HG03442 (cell line): ENCODE results near the gene SEL1L2.

Source experiments
- ATAC-seq: cut with Tn5 transposase; IDR thresholded peaks from one replicate; pipeline ENCODE4 v1.9.1; 2021; ENCODE audit warnings: mild to moderate bottlenecking, moderate library complexity; ENCODE audit not compliant: unreplicated experiment

SEL1L2 gene

DNA sequence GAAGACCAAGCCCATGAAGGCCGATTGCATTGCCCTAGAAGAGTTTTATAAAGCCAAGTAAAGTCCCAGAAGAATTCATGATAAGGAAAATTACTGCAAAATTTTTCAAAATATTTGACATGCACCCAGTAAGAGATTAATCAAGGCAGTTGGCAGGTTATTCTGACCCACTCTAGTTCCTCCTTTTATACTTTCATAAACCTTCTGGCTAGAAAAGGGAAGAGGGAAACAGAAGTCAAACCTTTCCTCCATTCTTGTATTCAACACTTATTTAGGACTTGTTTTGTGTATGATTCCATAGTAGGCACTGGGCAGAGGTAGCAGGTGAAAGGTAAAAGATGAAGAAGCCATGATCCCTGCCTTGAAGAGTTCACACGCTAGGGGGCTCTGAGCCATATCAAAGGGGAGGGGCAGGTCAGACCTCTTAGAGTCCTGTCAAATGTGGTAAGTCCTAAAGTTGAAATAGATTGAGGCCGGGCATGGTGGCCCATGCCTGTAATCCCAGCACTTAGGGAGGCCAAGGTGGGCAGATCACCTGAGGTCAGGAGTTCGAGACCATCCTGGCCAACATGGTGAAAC is 120.2 kb downstream of the SEL1L2 start:
- no peak for ATAC-seq

DNA sequence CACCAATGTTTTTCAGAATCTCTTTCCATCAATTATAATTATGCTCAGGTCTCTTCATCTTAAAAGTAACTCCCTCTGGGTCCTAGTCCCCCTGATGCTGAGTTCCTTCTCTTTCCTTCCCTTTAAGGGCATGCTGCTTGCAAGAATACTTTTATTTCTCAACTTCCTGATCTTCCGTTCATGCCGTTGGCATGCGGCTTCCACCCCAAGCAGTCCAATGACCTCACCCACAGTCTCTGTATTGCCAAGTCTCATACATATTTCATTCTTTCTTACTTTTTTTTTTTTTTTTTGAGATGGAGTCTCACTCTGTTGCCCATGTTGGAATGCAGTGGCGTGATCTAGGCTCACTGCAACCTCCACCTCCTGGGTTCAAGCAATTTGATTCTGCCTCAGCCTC is 122.1 kb downstream of the SEL1L2 start:
- ATAC-seq, result no peak

DNA sequence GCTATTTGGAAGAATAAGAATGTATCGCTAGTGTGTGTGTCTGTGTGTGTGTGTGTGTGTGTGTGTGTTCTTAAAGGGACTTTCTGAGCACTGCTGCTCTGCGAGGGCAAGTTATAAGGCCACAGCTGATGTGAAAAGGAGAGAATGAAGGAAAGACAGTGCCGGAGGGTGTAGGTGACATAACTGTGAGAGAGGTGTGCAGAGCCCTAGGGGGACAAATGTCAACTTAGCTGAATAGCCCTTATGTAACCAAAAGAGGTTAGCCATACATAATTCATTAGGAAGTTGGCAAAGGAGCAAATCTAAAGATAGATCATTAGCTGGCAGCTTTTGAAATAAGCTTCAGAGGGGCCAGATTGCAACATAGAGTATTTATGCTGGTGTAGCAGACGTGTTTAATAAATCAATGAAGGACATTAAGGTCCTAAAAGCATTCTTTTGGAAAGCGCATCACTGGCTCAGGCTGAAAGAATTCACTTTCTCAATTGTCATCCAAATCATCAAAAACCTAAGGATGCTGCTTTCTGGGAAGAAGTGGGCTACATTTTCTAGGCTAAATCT is 124.5 kb downstream of the SEL1L2 start:
- ATAC-seq, result no peak

DNA sequence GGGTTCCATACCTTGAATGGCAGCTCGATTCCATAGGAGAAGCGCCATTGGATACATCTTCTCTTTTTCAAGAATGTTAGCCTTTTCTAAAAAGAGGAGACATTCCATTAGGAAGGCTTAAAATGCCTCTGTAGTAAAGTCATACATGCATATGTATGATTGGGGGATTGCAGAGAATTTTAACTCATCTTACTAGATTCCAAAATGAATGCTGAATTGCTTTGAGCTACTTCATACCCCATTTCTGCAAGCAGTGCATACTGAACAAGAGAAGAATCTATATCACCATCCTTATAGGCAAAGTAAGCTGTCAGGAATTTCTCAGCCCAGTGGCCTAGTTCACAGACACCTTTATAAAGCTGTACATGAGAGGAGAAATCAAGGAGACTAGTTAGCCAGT is 125.3 kb downstream of the SEL1L2 start:
- no peak for ATAC-seq

DNA sequence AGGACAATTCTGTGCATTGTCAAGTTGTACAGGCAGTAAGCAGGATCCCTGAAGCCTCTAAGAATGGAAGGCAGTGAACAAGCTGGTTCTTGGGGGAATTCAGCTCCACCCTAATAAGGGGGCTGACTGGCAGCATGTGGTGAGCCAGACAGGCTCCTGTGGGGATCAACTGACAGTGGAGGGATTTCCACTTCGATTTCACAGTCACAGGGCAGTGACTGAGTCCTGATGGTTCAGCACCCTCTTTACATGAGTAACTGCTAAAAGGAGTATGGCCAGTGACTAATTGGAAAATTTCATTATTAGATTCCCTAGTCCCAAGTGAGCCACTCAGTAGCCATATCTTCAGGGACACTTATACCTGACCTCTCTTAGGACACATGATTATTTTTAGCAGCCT is 127.2 kb downstream of the SEL1L2 start:
- ATAC-seq, result no peak

DNA sequence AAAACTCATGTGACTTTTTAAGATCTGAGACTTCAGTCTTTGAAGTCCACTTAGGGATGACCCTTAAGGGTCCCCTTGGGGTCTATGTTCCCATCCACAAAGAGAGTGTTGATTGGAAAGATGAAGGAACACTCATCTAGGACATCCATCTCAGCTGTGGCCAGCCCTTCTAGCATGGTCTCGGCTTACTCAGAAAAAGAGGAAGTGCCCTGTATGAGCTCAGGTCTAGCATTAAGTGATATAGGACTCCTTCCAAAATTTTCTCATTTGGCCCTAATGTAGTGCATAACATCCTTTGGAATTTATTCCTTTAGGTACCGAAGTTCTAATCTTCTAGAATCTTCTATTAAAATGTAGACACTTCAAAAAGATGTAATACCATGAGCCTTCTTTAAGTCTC is 128.2 kb downstream of the SEL1L2 start:
- no peak for ATAC-seq

DNA sequence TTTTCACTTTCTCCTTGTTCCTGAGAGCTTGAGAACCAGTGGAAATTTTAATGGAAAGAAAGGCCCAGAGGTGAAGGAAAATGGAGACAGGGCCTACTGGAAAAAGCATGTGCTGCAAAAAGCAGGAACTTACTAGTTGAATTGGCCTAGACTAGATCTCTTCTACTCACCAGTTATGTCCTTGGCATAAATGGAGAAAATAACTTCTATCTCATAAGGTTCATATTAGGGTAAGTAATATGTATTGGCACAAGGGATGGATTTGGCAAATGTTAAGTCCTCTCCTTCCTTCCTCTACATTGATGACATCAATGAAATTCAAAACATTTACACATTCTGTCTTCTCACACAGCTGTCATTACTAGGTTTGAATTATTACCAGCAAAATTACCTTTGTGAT is 131.5 kb downstream of the SEL1L2 start:
- ATAC-seq, result no peak

DNA sequence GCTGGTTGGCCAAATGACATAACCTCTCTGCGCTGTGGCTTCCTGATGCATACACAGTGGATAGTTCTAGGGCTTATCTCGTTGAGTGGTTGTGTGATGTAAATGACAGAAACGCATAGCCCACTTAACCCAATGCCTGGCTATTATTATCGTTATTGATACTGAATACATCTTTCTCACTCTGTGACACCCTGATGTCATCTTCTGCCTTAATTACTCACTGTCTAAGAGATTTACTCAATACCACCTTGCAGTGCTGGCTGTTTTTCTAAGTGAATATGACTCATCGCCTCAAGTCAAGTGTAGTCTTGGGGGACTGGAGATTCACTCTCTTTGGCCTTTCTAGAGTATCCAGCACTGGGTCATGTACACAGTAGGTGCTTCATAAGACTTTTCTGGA is 132.0 kb downstream of the SEL1L2 start:
- ATAC-seq, result no peak

DNA sequence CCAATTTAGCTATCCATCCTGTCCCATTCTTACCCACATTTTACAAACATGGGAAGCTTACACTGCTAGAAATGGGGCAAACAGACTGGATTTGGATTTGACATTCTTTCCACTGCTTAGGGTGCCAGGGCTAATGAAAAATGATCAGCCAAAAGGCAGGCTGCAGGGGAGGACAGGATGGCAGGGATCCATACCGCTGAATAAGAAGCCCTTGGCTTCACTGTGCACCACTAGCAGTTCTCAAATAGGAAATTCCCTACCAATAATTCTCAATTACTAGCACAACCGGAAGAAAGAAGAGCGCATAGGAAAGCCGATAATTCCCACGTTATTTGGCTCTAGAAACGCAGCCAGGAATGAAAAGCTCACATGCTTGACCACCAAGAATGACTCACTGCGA is 132.5 kb downstream of the SEL1L2 start:
- ATAC-seq, result no peak

DNA sequence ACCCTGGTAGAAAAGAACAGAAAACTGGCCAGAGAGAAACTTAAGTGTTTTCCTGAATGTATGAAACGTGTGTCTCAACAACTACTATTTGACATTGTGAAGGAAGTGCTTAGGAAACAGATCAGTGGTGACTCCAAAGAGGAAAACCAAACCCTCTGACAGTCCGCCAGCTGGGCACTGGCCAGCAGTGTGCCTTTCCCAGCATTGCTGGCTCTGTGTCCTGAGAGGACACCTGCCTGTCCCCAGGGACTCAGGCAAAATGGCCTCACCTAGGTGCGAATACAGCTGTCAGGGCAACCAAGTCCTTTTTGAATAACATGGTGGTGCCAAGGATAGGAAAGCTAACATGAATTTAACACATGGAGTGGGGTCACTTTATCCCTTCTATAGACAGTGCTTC is 133.1 kb downstream of the SEL1L2 start:
- ATAC-seq, result no peak

DNA sequence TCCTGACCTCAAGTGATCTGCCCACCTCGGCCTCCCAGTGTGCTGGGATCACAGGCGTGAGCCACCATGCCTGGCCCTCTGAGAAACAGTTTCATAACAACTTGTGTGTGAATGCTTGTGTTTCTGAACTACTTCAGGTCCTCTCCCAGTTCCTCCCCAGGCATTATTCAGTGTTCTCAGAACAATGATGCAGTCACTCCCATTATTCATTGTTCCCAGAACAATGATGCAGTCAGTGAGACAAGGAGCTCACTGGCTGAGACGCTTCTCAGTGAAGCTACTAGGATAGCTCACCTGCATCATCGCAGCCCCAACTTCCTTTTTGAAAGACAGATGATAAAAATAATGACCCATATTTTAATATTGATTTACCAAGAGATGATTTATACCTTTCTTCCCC is 134.1 kb downstream of the SEL1L2 start:
- ATAC-seq, result no peak

DNA sequence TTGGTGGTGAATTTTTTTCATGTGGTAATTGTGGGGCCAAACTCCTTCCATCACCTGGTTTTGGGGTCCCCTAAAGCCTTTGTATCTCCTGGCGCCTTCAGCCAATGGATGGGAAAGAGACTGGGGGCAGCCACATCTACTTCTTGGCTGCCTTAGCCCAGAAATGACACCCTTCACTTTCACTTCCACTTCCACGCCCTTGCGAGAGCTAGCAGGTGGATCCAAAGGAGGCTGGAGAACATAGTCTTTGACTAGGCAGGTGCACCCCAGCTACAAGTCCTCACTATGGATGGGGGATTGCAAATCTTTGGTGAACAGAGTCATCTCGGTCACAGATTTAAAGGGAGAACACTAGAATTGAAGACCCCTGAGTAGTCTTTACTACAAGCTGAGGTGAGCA is 134.8 kb downstream of the SEL1L2 start:
- no peak for ATAC-seq

DNA sequence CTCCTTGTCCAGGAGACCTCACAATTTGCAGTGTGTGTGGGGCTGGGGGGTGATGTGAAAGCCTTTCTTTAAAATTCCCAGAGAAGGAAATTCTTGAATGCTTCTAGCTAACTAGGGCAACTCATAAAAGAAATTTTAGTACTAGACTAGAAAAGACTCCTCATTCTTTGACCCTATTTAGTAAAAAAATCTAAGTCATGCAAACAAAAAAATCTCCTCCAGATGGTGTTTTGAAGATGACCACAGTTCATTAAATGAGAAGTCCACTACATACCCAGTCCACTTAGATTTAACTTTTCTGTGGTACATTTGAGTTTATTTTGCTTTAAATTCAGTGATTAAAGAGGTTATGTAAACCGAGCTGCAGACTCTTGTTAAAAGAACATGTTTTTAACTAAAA is 138.1 kb downstream of the SEL1L2 start:
- no peak for ATAC-seq

DNA sequence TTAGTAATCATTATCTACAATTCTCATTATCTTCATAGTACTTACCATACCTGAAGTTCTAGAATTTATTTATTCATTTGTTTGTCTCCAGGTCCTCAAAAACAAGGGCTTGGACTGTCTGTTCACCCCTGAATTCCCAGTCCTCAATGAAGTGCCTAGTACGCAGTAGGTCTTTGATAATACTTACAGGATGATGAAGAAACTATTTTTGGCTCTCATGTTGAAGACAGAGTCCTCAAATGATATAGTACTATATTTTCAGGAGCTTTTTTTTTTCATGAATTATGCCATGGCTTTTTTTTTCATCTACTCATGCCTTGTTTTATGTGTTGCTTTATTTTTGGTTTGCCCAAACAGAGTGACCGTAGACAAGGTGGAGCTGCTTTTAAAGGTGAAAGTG is 139.1 kb downstream of the SEL1L2 start:
- ATAC-seq, result no peak

DNA sequence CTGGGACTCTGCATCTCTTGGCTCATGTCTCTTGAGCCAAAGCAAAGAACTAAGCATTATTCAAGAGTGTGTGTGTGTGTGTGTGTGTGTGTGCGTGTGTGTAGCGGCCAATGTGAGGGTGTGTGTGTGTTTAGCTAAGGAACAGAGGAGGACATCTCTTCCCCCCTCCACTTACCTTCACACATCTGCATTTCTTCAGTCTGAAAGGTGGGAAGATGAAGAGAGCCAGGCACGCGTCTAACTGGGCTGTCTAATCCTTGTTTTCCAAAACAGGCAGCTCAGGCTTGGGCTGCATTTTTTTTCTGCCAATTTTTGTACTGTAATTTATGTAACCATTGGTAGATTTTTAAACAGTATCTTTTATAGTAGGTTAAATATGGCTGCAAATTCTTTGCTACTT is 146.1 kb downstream of the SEL1L2 start:
- ATAC-seq, result no peak

DNA sequence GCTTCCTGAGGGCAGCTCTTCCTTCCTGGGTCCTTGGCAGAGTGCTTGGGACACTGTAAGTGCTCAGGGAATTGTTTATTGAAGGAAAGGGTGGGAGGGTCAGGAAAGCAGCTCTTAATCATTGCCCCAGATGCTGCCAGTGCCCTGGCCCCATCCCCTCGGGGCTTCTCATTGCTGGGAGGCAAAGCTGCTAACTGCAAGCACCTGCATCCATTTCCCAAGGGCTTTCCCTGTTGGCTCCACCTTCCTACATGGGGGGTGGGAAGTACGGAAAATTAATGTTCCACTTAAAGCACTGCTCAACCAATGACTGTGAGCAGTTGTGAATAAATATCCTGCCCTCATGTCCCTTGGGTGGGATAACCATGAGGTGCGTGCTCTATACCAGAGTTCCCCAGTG is 149.2 kb downstream of the SEL1L2 start:
- ATAC-seq, result no peak

DNA sequence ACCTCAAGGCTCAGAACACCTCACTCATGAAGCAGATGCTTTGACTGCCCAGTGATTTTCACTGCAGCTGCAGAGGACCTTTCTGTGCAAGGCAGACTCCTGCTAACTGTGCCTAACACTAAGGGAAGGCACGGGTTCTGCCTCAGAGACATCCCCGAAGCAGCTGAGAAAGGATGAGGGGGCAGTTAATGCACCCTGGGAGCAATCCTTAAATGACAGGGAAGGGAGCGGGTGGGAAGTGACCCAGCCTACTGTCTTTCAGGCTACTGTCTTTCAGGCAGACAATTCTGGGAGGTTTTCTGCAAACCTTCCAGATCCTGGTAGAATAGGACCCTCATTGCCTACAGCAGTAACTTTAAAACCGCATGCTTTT is 150.3 kb downstream of the SEL1L2 start:
- no peak for ATAC-seq

DNA sequence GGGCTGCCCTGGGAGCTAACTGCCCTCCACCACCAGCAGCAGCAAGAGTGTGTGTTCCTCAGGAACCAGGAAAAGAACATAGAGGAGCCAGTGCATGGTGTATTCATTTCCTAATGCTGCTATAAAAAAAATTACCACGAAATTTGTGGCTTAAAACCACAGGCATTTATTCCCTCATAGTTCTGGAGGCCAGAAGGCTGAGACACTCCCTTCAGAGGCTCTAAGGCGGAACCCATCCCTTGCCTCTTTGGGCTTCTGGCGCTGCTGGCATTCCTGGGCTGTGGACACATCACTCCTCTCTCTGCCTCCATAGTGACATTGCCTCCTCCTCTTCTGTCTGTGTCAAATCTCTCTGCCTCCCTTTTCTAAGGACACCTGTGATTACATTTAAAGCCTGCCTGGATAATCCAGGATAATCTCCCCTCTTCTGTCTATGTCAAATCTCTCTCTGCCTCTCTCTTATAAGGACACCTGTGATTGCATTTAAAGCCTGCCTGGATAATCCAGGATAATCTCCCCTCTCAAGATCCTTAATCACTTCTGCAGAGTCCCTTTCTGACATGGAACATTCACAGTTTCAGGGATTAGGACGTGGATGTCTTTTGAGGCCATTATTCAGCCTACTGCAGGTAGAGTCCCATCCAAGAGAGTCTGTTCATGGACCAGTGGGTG is 150.9 kb downstream of the SEL1L2 start:
- no peak for ATAC-seq

DNA sequence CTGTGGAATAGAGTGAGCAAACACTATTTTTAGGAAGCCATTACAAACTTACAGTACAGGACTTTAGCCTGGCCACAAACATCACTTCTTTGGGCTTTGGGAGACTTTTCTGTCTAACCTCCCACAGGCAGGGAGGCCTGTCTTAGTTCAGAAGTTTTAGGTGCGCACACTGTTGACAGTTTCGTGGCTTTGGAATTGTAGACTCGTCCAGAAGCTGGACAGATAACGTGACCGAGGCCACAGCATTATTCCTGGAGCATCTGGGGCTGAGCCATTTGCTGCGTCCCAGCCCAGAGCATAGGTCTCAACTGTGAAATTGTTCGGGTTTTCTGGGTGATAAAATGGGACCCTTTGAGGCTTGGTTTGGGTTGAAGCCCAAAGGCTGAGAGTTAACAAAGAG is 151.8 kb downstream of the SEL1L2 start:
- no peak for ATAC-seq

DNA sequence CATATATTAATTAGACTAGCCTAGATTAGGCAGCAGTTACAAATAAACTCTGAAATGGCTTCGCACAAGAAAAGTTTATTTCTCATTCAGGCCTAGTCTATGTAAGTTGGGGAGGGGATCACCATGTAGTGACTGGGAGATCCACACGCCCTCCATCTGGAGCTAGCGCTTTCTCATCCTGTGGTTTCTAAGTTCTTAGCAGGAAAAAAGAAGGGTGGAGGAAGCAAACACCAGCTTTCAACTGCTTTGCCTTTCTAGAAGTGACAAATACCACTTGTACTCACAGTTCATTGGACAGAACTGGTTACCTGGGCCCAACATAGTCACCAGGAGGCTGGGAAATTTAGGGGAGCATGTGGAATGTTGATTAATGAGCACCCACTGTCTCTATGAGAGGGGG is 158.9 kb downstream of the SEL1L2 start:
- no peak for ATAC-seq

DNA sequence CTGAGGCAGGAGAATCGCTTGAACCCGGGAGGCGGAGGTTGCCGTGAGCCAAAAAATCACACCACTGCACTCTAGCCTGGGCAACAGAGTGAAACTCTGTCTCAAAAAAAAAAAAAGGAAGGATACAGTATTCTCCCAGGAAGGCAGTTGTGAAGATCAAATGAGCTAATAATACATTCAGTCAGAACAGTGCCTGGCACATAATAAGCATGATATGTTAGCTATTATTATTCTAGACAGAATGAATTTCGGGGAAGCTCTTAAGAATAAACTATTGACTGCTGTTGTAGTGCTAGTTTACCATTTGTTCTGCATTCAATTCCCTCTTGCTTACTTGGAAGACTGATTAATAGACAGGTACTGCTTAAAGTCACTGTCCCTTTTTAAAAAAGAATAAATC is 164.9 kb downstream of the SEL1L2 start:
- no peak for ATAC-seq

DNA sequence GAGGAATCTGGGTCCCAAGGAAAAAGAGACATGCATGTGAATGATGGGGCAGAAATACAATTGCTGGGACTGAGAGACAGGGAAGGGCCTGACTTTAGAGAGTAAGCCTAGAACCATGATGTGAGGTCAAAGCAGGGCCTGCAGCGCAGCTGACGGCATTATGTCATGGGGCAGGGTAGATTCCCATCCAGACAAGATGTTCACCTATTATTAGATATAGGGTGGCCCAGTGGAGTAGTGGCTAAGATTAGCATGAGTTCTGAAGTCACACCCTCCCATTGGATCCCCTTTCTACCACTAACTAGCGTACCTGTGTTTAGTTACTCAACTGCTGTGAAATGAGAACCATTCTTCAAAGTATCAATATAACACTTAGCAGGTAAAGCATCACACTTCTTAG is 166.0 kb downstream of the SEL1L2 start:
- no peak for ATAC-seq

DNA sequence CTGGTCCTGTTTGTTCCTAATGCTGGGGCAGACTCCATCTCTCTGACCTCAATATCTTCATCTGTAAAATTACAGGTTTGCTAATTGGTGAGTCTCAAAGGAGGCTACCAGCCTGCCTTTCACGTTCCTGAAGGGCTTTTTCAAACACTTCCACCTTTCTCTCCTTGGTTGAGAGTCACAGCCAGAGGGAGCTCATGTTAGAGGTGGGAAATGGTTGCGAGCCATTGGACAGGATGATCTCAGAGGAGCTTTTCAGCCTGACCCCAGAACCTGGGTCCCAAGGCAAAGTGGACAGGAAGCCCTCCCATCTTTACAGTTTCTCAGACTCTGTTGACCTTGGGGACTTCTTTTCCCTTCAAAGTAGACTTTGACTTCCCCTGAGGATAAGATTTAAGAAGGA is 168.0 kb downstream of the SEL1L2 start:
- ATAC-seq, result no peak
